HG03378 (cell line): ENCODE data around the gene PIP5K1A.
"Not testable (repeated sequence)": the region's sequence is repeated elsewhere in the genome, so short reads cannot be mapped to it uniquely, and the experiment has no call there.

Experiments
- ATAC-seq: cut with Tn5 transposase; IDR thresholded peaks from one replicate; pipeline ENCODE4 v1.9.1; 2021; ENCODE audit warnings: mild to moderate bottlenecking, moderate library complexity; ENCODE audit not compliant: unreplicated experiment

PIP5K1A gene

GRCh38 chr1:151189637-151190445 is 8.5 kb upstream of the PIP5K1A start, which contains the start of gene VPS72:
Gene VPS72, minus strand, starts transcription at chr1:151190197. Its CDS starts 76 bp downstream, at chr1:151190121.
- peak; percentile 69 for ATAC-seq

GRCh38 chr1:151192047-151192446 is 6.3 kb upstream of the PIP5K1A start:
- ATAC-seq, result no peak

- no peak for ATAC-seq
Observed at GRCh38 chr1:151193304-151193703, 5.0 kb upstream of the PIP5K1A start.

- no peak for ATAC-seq
Observed at GRCh38 chr1:151193856-151194255, 4.5 kb upstream of the PIP5K1A start.

GRCh38 chr1:151194894-151195594 is 3.3 kb upstream of the PIP5K1A start:
- not testable (repeated sequence) for ATAC-seq

- no peak for ATAC-seq
Observed at GRCh38 chr1:151196292-151196800, 2.0 kb upstream of the PIP5K1A start.

GRCh38 chr1:151197863-151198253 is 494 bp upstream of the PIP5K1A start:
- ATAC-seq, result no peak

- ATAC-seq, result no peak
Observed at GRCh38 chr1:151199873-151200581, 1.7 kb downstream of the PIP5K1A start.

- ATAC-seq, result not testable (repeated sequence)
Observed at GRCh38 chr1:151205381-151205965, 7.1 kb downstream of the PIP5K1A start.

GRCh38 chr1:151210830-151211229 is 12.5 kb downstream of the PIP5K1A start:
- no peak for ATAC-seq

GRCh38 chr1:151211972-151212705 is 13.8 kb downstream of the PIP5K1A start:
- no peak for ATAC-seq

- ATAC-seq, result no peak
Observed at GRCh38 chr1:151213560-151213959, 15.2 kb downstream of the PIP5K1A start.

- no peak for ATAC-seq
Observed at GRCh38 chr1:151221616-151222015, 23.3 kb downstream of the PIP5K1A start.

GRCh38 chr1:151222130-151222529 is 23.8 kb downstream of the PIP5K1A start:
- ATAC-seq, result no peak

- ATAC-seq, result no peak
Observed at GRCh38 chr1:151235235-151235634, 36.9 kb downstream of the PIP5K1A start.

GRCh38 chr1:151237678-151238466 is 39.5 kb downstream of the PIP5K1A start:
- ATAC-seq, result no peak

- no peak for ATAC-seq
Observed at GRCh38 chr1:151238467-151238739, 40.1 kb downstream of the PIP5K1A start.

GRCh38 chr1:151242442-151242841 is 44.1 kb downstream of the PIP5K1A start:
- no peak for ATAC-seq

- no peak for ATAC-seq
Observed at GRCh38 chr1:151243683-151244216, 45.4 kb downstream of the PIP5K1A start.
